T-helper 2 cell treated with Interferon-gamma antibody and Interleukin-4, amounts not matched to agents 100 ng/mL and 5 ng/mL, for 36 hours (primary cell): ENCODE measurements around the gene WDR90. TPM values are rescaled to one million over a fixed set of nuclear protein-coding genes. Genes with fewer than 3 reads are reported as not detected.

ENCODE experiments used
- intact Hi-C: fragments of 100-400 bp; cut with micrococcal nuclease; formaldehyde crosslinking; loops from one replicate; pipeline ENCODE4 v1.15.1; 2023
- total RNA-seq: library from RNA; stranded (reverse); gene quantifications from 2 replicates; pipeline ENCODE4 v1.2.3, GENCODE V29; 2022

The WDR90 gene
- total RNA-seq, 1 donor from 2014 or later = 85.1 TPM

DNA sequence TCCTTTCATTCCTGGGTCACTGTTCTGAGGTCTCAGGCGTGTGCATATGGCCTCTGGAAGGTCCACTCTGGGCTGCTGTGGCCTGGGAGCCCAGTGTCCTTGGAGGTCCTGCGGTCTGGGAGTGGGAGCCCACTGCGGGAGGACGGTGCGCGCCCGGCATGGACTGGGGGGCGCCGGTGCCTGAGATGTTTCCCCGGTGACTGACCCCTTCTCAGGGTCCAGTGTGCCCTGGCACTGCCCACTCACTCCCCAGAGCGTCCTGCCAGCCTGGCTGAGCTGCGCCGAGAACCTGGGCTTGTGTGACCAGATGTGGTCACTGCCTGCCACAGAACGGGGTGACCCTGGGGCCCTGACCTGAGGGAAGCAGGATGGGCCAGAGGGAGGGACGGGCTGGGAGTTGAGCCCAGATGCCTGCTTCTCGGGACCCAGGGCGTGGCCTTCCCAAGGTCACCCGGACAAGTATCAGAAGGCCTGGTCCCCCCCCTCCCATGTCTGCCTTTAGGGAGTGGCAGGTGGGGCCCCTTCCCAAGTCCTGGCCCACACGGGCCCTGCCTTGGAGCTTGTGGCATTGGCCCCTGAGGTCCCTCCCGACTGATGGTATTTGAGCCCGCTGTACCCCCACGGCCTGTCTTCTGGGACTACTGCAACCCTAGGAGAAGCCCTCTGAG, 25.2 kb downstream of the WDR90 start:
- intact Hi-C loops = no loop called here

DNA sequence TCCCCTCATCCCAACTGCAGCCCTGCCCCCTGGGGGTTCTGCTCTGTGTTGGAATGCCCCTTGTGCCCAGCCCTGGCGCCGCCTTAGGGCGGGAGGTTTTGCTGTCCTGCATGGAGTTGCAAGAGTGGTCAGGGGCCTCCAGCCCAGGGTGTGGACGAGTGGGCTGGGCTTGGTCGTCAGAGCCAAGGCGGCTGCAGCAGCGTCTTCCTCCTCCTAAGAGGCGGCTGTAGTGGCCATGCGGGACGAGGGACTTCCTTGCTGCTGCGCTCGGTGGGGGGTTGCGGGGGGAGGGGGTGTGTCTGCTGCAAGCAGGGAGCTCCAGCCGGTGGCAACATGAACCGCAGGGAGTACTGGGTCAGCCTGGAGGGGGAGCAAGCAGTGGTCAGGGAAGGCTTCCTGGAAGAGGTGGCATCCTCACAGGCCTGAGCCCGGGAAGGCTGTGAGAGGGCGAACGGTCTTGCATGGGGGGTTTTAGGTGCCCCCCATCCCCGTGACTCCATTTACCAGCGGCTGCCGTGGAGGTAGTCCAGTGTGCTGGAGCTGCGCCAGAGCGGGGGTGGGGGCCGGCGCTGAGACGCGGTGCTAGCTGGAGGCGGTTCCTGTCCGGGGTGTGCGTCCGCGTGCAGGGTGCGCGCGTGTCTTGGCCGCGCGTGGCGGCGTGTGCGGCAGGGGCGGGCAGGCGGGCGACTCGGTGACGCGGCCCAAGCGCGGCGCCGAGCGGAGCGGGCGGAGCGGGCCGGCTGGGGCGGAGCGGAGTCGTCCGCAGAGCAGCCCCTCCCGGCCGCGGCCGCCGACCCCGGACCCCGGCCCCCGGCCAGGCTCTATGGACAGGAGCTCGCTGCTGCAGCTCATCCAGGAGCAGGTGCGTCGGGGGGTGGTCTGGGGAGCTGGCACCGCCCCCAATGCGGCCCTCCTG, 26.1 kb downstream of the WDR90 start, which contains the start of gene RHBDL1:
Gene RHBDL1, plus strand, starts transcription at position 704 of the 916 bp plus-strand sequence. Its CDS starts 120 bp downstream, at position 824.
- intact Hi-C loops = no loop called here

DNA sequence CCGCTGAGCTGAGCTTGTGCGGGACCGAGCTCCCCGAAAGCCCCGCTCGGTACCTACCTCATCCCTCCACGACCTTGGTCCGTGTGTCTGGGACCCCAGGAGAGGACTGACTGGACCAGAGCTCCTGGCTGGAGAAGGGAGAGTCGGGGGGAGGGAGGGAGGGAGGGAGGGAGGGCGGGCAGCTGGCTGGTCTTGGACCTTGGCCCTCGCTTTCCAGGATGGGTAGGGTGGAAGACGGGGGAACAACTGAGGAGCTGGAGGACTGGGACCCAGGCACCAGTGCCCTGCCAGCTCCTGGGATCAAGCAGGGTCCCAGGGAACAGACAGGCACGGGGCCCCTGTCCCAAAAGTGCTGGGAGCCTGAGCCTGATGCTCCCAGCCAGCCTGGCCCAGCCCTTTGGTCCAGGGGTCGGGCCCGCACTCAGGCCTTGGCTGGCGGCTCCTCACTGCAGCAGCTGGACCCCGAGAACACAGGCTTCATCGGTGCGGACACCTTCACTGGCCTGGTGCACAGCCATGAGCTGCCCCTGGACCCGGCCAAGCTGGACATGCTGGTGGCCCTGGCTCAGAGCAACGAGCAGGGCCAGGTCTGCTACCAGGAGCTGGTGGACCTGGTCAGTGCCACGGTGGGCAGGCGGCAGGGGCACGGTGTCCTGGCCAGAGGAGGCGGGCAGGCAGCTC, 26.9 kb downstream of the WDR90 start:
- intact Hi-C loops = no loop called here

DNA sequence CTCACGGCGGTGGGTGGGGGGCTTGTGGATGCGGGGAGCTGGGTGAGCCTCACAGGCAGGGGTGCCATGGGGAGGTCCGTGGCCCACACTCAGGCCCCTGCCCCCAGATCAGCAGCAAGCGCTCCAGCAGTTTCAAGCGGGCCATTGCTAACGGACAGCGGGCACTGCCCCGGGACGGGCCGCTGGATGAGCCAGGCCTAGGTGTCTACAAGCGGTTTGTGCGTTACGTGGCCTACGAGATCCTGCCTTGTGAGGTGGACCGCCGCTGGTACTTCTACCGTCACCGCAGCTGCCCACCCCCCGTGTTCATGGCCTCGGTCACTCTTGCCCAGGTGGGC, 27.4 kb downstream of the WDR90 start:
- intact Hi-C loops = no loop called here

DNA sequence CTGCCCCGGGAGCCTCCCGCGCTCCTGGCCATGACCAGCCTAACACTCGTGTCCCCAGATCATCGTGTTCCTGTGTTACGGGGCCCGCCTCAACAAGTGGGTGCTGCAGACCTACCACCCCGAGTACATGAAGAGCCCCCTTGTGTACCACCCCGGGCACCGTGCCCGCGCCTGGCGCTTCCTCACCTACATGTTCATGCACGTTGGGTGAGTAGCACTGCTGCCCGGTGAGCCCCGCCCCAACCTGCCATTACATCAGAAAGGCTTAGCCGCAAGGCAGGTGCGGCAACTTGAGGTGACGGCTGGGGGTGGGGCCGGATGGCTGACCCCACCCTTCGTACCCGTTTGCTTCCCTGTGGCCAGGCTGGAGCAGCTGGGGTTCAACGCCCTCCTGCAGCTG, 27.7 kb downstream of the WDR90 start:
- intact Hi-C loops = no loop called here

DNA sequence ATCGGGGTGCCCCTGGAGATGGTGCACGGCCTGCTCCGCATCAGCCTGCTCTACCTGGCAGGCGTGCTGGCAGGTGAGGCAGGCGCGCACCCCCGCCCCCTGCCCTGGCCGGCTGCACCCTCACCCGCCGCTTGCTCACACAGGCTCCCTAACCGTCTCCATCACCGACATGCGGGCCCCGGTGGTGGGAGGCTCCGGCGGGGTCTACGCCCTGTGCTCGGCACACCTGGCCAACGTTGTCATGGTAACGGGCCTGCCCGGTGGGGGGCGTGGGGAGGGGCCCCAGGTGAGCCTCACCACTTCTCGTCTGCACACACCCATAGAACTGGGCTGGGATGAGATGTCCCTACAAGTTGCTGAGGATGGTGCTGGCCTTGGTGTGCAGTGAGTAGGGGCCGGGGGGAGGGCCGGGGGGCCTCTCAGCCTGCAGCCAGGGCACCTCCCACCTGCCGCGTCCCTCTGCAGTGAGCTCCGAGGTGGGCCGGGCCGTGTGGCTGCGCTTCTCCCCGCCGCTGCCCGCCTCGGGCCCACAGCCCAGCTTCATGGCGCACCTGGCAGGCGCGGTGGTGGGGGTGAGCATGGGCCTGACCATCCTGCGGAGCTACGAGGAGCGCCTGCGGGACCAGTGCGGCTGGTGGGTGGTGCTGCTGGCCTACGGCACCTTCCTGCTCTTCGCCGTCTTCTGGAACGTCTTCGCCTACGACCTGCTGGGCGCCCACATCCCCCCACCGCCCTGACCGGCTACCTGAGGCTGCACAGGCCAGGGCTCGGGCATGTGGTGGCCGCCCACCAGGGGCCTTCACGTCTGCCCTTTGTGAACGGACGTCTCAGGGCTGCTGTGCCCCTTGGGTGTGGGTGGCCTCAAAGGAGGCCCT, 28.4 kb downstream of the WDR90 start:
- intact Hi-C loops = no loop called here

DNA sequence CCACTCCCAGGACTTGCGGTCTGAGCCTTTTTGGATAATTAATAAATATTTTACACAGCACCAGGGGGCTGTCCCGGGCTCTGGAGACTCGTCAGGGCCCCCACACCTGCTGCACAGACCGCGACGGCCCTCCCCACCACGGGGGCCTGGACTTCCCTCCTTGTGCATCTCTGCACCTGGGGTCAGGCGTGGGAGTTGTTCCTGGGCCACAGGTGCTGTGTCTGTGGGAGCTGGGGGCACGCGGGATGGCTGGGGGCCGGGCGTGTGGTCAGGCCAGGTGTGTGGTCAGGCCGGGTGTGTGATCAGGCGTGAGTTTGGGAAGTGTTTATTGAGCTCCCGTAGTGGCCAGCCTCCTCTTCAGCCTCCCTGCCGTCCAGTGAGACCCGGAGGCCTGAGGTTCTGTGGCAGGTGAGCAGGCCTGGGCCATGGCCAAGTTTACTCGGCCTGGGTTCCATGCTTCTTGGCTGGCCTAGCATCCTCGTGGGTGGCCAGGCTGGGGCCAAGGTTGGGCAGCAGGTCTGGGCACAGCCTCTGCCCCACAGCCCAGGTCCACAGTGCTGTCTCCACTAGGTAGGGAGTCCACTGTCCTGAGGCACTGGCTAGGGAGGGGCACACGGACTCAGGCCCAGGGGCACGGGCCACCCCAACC, 29.2 kb downstream of the WDR90 start:
- intact Hi-C loops = no loop called here

DNA sequence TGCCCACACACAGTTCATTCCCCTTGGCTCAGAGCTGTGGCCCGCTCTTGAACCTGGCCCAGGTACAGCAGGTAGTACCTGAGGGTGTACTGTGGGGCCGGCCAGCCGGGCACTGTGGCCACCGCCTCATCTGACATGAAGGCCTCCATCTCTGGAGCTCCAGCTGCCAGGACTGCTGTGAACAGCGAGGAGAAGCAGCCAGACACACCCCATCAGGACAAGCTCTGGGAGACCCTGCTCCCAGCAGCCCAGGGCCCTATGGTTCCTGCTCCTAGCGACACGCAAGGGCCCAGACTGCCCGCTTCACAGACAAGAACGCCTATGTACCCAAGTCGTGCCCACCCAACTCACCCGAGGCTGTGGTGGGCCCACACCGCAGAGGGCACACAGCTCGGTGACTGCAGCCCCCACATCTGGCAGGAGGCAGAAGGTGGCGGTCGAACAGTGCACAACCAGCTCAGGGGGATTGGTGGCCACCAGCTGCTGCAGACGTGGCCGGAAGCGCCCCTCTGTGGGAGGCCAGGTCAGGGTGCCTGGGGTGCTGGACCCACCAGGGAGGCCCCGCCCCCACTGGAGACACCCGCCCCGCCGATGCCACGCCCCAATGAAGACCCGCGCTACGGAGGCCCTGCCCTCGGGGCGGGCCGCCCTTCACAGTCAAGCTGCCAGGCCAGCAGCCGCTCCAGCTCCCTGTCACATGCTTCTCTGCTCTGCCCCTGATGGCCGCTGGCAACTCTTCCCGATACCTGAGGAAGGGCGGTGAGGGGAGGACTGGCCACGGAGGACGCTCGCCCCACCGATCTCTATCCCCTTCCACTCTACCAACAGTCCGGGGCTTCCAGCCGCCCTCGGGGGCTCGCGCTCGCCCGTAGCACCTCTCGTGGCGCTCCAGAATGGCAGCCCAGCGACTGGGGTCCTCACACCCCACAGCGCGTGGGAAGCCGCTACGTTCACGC, 30.0 kb downstream of the WDR90 start:
- intact Hi-C loops = loop anchor here (1.0 kb wide), 1 partner anchor 11 kb away; the partner anchor contains the start of gene RHOT2

DNA sequence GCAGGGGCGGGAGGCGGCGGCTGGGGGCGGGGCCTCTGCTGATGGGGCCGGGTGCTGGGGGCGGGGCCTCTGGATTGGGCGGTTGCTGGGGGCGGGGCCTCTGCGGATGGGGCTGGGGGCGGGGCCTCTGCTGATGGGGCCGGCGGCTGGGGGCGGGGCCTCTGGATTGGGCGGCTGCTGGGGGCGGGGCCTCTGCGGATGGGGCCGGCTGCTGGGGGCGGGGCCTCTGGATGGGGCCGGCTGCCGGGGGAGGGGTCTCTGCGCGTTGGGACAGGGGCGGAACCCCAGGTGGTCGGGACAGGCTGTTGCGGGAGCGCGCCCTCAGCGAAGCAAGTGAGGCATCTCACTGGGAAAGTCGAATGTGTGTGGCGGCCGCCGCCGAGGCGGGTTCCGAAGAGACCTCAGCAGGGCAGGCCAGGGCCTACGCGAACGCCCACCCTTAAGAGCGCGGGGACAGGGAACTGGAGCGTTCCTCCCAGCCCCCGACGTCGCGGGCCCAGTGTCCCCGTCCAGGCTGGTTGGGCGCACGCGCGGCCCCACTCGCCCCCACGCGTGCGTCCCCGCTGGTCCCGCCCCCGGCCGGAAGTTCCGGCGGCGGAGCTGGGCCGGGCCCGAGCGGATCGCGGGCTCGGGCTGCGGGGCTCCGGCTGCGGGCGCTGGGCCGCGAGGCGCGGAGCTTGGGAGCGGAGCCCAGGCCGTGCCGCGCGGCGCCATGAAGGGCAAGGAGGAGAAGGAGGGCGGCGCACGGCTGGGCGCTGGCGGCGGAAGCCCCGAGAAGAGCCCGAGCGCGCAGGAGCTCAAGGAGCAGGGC, 30.9 kb downstream of the WDR90 start, which contains the start of gene STUB1:
Gene STUB1, plus strand, starts transcription at position 597 of the 811 bp plus-strand sequence. Its CDS starts 116 bp downstream, at position 713.
- intact Hi-C loops = loop anchor here (1.0 kb wide), 2 partner anchors 12 to 43 kb away; partner anchors contain the start of gene RHOT2

DNA sequence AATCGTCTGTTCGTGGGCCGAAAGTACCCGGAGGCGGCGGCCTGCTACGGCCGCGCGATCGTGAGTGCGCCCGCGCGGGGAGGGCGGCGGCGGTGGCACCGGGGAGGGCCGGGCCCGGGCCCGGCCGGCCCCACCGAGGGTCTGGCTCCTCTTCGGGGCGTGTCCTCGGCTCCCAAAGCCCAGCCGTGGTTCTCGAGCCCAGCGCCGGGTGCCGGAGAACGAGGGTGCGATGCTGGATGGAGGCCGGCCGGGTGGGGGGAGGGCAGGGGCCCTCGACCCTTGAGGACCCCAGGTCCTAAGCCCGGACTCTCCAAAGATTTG, 31.4 kb downstream of the WDR90 start:
- intact Hi-C loops = loop anchor here (1.0 kb wide), 1 partner anchor 43 kb away; no protein-coding TSS in a partner anchor

DNA sequence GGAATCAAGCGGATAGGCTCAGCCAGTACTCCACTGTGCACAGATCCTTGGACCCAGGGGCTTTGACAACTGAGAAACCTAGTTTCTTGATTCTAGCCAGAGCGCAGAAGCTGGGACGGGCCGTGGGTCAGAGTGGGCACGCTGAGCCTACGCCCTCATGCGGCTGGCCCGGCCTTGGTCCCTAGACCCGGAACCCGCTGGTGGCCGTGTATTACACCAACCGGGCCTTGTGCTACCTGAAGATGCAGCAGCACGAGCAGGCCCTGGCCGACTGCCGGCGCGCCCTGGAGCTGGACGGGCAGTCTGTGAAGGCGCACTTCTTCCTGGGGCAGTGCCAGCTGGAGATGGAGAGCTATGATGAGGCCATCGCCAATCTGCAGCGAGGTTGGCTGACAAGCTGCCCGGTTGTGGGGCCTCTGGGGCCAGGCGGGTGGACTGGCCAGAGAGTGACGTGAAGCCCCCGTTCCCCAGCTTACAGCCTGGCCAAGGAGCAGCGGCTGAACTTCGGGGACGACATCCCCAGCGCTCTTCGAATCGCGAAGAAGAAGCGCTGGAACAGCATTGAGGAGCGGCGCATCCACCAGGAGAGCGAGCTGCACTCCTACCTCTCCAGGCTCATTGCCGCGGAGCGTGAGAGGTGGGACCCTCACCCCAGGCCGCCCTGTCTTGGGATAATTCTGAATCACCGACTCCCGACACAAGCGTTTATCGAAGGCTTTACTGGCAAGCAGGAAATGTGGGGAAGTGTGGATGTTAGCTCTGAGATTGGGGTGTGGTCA, 32.0 kb downstream of the WDR90 start:
- intact Hi-C loops = loop anchor here (1.0 kb wide), 1 partner anchor 44 kb away; no protein-coding TSS in a partner anchor

DNA sequence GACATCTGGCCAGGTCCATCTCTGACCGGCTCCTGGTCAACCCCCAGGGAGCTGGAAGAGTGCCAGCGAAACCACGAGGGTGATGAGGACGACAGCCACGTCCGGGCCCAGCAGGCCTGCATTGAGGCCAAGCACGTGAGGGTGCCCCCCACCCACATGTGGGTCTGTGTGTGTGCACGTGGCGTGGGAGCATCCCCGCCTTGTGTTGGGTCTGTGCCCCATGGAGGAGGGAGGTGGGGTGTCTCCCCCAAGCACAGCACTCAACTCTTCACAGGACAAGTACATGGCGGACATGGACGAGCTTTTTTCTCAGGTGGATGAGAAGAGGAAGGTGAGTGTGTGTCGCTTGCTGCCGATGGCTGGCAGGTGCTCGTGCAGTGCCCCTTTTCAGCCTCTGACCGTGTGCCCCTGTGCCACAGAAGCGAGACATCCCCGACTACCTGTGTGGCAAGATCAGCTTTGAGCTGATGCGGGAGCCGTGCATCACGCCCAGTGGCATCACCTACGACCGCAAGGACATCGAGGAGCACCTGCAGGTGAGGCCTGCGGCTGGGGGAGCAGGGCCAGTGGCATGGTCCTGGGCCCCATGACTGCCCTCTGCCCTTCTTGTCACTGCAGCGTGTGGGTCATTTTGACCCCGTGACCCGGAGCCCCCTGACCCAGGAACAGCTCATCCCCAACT, 32.7 kb downstream of the WDR90 start:
- intact Hi-C loops = no loop called here

DNA sequence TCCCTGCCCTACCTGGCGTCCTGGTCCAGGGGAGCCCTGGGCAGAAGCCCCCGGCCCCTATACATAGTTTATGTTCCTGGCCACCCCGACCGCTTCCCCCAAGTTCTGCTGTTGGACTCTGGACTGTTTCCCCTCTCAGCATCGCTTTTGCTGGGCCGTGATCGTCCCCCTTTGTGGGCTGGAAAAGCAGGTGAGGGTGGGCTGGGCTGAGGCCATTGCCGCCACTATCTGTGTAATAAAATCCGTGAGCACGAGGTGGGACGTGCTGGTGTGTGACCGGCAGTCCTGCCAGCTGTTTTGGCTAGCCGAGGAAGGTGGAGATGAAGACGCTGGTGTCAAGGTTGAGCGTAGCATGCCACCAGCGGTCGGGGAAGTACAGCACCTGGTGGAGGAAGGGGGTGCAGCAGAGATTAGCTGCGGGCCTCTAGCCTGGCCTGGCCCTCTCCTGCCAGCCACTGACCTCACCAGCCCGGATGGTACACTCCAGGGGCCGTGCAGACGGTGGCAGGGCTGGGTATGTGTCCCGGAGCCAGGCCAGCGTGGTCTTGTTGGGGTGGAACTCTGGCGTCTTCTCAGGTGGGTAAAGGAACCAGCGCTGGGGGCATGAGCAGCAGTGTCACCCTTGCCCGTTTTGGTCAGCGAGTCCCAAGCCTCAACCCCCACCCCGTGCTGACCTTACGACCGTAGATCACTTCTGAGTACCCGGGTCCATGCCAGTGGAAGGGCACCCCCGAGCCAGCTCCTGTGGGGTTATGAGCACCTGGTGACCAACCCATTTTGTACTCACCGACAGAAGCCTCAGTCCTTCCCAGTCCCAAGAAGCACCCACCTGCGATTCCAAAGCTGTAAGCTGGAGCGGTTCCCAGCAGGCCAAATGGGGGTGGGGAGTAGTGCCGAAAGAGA, 33.6 kb downstream of the WDR90 start:
- intact Hi-C loops = no loop called here

DNA sequence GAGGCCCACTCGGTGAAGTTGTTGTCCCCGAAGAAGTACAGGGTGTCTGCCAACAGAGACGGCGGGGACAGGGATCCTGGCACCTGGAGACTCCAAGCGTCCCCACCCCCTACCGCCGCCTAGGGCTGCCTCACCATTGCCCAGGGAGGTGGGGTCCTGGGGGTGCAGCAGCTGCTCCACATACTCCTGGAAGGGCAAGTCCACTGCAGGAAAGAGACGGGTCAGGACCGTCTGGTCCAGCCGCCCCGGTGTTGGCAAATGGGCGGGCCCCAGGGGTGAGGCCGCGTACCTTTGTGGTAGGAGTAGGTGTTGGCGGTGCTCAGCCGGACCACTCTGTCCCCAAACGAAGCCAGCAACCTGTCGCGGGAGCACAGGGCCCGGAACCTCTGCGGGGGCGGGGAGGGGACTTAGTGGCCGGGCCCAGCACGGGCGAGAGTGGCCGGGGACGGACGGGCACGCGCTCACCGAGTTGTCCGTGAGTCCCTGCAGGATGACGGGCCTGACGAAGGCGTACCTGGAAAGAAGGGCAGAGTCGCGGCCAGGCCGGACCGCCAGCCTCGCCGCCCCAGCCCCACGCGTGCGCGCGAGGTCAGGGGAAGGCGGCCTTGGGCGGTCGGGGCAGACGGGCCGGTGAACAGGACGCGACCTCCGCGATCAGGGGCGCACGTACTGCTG, 34.4 kb downstream of the WDR90 start:
- intact Hi-C loops = loop anchor here (1.0 kb wide), 1 partner anchor 47 kb away; the partner anchor contains the start of gene METTL26
